Activated CD4-positive, alpha-beta T cell treated with anti-CD3 and anti-CD28 coated beads for 1 hour (primary cell): ENCODE measurements around the gene EXOC4.
"Not testable (repeated sequence)": the region's sequence is repeated elsewhere in the genome, so short reads cannot be mapped to it uniquely, and the experiment has no call there.

ENCODE experiments used
- DNase-seq: peaks from one replicate; pipeline ENCODE4 v3.0.0-alpha.2; 2020

EXOC4 gene

GRCh38 chr7:133771788-133772419 lies 519.0 kb downstream of the EXOC4 start:
- DNase-seq = no peak

- DNase-seq = no peak
These were observed 520.7 kb downstream of the EXOC4 start for GRCh38 chr7:133773601-133774000.

DNA sequence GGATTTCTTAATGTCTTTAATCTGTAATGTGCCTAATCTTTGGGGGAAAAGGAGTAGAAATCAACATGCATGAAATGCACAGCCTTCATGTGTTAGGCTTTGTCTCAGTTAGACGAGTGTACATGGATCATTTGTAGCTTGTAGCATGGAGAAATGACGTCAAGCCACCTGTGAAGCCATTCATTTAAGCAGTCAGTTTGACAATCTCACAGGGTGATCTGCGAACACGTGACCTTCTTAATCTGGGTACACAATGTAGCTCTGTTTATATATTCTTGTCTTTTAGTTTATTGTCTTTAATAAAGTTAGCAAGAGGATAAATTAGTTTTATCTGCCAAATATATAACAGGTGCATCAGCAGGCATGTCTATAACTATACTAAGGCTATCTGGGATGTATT lies 522.3 kb downstream of the EXOC4 start:
- no peak for DNase-seq

DNA sequence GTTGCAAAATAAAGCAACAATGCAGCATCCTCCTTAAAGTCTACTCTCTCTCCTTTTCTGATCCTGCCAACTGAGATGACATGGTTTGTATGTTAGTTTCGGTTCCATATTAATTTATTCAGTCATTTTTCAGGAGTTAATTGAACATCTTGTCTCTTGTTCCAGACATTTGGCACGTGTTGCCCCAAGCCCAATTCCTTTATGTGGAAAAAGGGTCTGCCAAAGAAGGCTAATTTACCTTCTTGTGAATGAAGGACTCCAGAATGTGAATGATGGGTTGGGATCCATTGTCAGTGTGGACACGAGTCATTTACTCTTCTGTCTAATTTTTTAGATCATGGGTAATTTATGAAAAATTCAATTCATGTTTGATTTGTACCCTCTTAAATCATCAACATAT lies 523.4 kb downstream of the EXOC4 start:
- DNase-seq = no peak

- DNase-seq = no peak
These were observed 524.8 kb downstream of the EXOC4 start for GRCh38 chr7:133777701-133778100.

- DNase-seq = no peak
These were observed 525.6 kb downstream of the EXOC4 start for GRCh38 chr7:133778472-133778871.

DNA sequence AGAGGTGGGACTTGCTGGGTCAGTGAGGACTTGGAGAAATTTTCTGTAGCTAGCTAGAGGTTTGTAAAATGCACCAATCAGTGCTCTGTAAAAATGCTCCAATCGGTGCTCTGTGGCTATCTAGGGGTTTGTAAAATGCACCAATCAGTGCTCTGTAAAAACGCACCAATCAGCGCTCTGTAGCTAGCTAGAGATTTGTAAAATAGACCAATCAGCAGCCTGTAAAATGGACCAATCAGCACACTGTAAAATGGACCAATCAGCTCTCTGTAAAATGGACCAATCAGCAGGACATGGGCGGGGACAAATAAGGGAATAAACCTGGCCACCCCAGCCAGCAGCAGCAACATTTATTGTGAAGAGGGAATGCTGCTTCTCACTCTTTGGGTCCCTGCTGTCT lies 526.7 kb downstream of the EXOC4 start:
- DNase-seq = not testable (repeated sequence)

DNA sequence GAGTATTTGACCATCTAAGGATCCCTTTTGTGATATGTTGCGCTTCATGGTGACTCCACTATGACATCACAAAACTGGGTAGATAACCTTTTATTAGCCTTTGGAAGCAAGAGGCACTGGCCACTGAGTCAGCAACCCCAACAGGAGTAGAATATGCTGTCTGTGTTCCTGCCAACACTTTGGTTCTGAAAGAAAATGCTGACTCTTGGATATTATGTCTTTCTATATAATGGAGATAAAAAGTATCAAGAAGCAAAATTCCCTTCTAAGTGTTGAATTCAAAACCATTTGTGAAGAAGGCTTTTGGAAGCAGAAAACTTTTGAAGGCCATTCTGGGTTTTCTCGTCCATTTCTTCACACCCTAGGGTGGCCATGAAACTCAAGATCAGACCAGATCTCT lies 528.0 kb downstream of the EXOC4 start:
- no peak for DNase-seq

DNA sequence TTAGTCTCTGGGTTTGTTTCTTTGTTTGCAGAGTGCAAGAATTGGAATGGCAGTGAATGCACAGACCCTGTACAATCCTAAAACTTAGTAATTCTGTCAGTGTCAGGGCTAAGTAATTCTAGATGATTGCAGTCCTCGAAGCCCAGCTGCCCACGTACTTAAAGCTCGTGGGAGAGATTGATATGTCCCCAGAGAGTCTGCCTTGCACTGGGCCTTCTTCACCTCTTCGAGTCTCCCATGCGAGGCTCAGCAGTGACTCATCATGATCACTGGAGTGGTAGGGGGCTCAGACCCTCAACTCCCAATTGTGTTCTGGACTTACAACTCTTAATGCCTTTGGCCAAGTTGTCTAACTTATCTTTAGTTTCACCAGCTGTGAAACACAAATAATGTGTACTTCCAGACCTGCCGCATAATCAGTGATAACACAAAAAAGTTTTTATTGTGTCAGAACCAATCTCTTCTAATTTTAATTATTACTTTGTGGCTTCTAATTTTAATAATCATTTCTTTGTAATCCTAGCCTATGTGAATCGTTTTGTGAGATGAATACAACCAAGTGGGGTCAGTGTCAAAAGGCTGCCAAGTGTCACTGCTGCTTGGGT lies 528.7 kb downstream of the EXOC4 start:
- DNase-seq = no peak

DNA sequence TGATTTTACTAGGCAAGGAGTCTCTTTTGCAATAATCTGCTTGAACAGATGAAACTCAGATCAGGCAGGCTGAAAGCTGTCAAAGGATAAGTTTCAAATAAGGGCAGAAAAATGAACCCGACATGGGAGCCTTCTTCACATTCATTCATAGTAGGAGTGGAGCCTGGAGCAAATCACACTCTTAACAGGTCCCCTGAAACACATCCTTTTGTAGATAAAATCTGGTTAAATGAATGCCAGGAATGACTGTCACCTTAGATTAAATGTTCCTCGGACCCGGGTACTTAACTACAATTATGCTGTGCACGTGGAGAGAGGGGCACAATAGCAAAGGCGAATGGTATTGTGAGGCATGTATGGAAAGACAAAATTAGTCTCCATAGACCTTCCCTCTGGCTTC lies 529.6 kb downstream of the EXOC4 start:
- DNase-seq = no peak

DNA sequence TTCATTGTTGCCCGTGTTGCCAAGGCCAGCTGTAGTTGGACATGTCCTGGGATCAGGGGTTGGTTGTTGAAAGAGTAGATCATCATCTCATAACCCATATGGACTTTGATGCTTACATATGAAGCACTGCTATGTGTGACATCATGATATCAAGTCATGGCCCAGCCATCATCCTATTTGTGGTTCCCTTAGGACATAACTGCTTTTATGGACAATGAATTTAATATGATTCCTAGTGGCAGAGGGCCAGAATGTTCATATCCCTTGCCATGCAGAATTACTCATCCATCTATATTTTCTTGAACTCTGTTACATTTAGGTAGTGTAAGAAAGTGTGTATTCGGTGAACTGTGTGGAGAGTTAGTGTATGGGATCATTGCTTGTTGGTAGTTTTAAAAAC lies 530.4 kb downstream of the EXOC4 start:
- no peak for DNase-seq

GRCh38 chr7:133784486-133785001 lies 531.7 kb downstream of the EXOC4 start:
- no peak for DNase-seq

DNA sequence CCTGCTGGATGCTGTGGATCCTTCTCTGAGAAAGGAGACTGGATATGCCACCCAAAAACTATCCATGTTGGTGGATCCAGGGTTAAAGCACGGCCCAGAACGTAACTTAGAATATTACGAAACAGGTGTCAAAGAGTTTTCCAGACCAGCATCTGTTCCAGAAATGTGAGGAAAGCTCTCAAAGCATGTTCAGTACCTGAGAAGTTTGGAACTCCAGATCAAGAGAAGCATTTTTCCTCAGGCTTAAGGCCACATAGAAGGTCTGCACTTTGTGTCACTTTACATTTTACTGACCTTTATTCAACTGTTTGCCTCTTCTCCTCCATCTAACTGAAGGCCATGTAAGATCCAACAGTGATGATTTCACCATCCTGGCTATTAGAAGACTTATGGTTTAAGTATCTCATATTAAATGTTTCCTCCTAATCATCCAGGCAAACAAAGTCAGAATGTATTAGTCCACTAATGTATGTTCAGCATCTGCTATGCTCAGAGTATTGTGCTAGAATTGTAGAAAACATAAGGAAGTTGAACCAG lies 533.6 kb downstream of the EXOC4 start:
- no peak for DNase-seq

DNA sequence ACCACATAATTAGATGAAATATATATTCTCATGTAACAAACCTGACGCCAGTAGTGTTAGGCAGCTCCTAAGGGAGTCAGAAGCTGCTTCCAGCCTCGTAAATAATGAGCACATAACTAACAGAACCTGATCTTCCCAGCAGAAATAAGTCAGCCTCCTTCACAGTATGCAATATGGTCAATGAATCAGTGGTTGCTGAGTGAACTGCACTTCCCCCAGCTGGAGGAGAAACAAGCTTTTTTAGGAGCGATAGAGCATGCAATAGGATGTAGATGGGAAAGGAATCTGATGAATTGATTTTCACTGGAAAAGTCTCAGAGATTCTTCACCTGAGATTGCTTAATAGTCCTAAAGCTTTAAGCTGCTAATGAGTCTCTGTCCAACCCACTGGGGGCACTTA lies 537.1 kb downstream of the EXOC4 start:
- no peak for DNase-seq

GRCh38 chr7:133790911-133791310 lies 538.0 kb downstream of the EXOC4 start:
- no peak for DNase-seq

- no peak for DNase-seq
These were observed 541.6 kb downstream of the EXOC4 start for GRCh38 chr7:133794479-133794878.

GRCh38 chr7:133795068-133795665 lies 542.3 kb downstream of the EXOC4 start:
- DNase-seq = no peak

DNA sequence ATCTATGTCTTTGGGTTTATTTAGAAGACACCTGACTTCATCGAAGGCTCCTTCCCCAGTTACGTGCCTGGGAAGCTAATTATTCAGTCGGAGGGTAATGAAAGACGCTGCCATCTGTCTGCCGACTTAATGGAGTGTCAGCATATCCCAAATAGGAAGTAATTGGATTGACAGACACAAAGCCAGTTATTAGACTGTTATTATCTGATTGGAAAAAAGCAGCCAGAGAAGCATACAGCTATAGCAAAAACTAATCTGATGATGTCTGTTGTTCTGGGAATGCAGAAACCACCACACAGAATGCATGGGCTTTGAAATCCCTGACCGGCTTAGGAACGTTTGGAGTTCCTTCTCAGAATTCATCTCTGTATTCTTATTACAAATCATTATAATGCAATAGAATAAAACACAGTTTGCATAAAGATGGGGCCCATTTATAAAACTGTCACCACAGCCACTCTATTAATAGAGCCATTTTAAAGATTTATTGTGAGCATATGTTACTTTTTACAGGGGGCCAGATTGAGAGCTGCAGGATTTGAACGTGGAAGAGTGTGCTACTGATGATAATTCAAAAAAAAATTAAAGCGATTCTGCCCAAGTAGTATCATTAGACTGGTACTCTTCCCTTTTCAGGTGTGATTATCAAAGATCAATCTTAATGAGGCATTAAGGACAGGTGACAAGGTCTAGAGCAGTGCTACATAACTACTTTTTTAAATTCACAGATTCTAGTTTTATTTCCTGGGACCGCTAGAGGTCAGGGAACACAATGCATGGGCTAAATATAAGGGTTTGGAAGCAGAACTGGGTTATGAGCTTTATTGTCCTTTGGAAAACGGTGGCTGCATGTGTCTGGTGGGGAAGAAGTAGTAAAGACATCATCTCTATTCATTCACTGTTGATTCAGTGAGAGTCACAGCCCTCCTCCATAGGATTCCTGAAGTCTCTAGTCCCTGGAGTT lies 544.2 kb downstream of the EXOC4 start:
- no peak for DNase-seq

- no peak for DNase-seq
These were observed 545.1 kb downstream of the EXOC4 start for GRCh38 chr7:133797818-133798520.

- no peak for DNase-seq
These were observed 548.5 kb downstream of the EXOC4 start for GRCh38 chr7:133801341-133801740.

DNA sequence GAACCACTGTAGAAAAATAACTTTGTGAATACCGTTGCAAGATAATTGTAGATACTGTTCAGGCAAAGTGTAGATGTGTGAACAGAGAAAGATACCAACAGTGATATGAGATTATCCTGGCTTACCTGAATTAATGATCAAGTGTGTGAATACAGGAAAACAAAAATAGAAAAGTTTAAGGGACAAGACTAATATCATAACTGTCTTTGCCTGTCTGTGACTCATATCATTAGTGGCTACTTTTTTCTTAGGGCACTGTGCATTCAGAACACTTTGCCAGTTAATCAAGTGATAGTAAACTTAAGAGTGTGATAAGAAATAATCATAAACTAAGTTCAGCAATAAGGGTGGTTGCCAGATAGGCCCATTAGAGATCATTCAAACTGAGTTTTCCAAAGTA lies 551.2 kb downstream of the EXOC4 start:
- DNase-seq = no peak

DNA sequence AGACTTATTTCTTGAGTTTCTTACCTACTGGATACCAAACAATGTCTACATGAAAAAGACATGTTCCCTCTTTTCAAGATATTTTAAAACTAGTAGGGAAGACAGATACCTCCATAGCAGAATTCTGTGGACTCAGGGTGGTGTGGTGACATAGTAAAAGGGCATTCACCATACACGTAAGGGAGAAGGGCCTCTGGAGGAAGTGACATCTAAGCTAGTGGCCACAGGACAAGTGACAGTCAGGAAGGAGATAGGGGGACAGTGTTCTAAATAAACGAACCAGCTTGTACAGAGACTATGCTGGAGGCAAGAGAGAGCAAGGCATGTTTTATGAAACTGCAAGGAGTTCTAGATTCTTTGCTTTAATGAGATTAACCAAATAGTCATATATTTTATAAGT lies 552.5 kb downstream of the EXOC4 start:
- no peak for DNase-seq
